Activated CD8-positive, alpha-beta memory T cell treated with anti-CD3 and anti-CD28 coated beads, Interleukin-2, amount 50 U/mL, for 4 hours (primary cell): ENCODE results near the gene SUMO3.

Experiments
- DNase-seq: peaks from one replicate; pipeline ENCODE4 v3.0.0-alpha.2; 2020

The SUMO3 gene

GRCh38 chr21:44758141-44758561 is 59.7 kb downstream of the SUMO3 start:
- DNase-seq: no peak

- no peak for DNase-seq
Observed at GRCh38 chr21:44757731-44758130, 60.1 kb downstream of the SUMO3 start.

GRCh38 chr21:44756423-44757185 is 61.3 kb downstream of the SUMO3 start:
- no peak for DNase-seq
